Peyer's patch (tissue), 4 donors: Measurements from ENCODE around the gene DOCK4.

ENCODE experiments used
- CTCF ChIP-seq, 6 experiments: fragments of 450-650 bp in 4 of 6; fragments of 200-600 bp in 2 of 6; sonication (generic) in 1 of 6; IDR thresholded peaks; one replicate each; pipeline ENCODE4 v1.5.1; 2017 to 2019; ENCODE audit warnings: antibody characterized with exemption in 6 of 6, mild to moderate bottlenecking in 3 of 6, moderate library complexity in 1 of 6
- POLR2A ChIP-seq, 2 donors: fragments of 450-650 bp; IDR thresholded peaks; one replicate each; pipeline ENCODE4 v1.5.1; 2017; ENCODE audit warnings: antibody characterized with exemption in 2 of 2, mild to moderate bottlenecking in 2 of 2, moderate library complexity in 2 of 2

GRCh38 chr7:111678281-111678680 is 527.9 kb downstream of the DOCK4 start:
- TF ChIP-seq CTCF (IDR thresholded peaks at IDR 0.05) (no peak), POLR2A (IDR thresholded peaks at IDR 0.05) (no peak)
